K562 (cell line): ENCODE data around the gene FGL2. TPM values are rescaled to one million over a fixed set of nuclear protein-coding genes. Genes with fewer than 3 reads are reported as not detected.

ENCODE experiments used
- ATAC-seq: fragments of 200-7000 bp; cut with Tn5 transposase; 3 replicates; pipeline ENCODE4 v1.9.1; 2020; ENCODE audit warnings: moderate library complexity
- Bru-seq: library from RNA; stranded (reverse); fragments of 400-500 nt; gene quantifications from one replicate; lab custom pipeline; 2021; lab: Mats Ljungman, UMichigan
- BruChase-seq, 2 experiments: library from RNA; stranded (reverse); fragments of 400-500 nt; gene quantifications; one replicate each; lab custom pipeline; 2021; lab: Mats Ljungman, UMichigan
- BruUV-seq: library from RNA; stranded (reverse); fragments of 400-500 nt; replicated peaks from 2 replicates; lab custom pipeline; 2021; lab: Mats Ljungman, UMichigan
- CTCF ChIA-PET: fragments of 300-600 bp; formaldehyde crosslinking; extraction: SDS; loops from one replicate; lab custom pipeline; 2021; ENCODE audit warnings: low intra/inter-chr PET ratio; lab: Yijun Ruan, JAX
- POLR2A ChIA-PET: fragments of 300-600, 350-650 bp; sonication (Branson Sonifier 250); formaldehyde crosslinking; extraction: SDS; loops from one replicate; lab custom pipeline; 2021; ENCODE audit warnings: antibody characterized with exemption, inconsistent platforms; lab: Yijun Ruan, JAX
- DNase-seq, 4 experiments: peaks; one replicate each; pipeline versions ENCODE4 v3.0.0 to v3.0.0-alpha.2; 2011 to 2018; ENCODE audit warnings: low spot score in 3 of 4, mixed read lengths in 3 of 4; ENCODE audit errors: extremely low read depth in 1 of 4
- FAIRE-seq: peaks from 2 replicates; lab custom pipeline; 2011; peaks lifted over from hg19 to GRCh38; lab: Jason Lieb, UNC
- H2AFZ ChIP-seq: 2 replicates; pipeline ENCODE4 v1.6.0; 2011; ENCODE audit warnings: low read depth, low read length, control low read depth, inconsistent platforms
- H3K27ac ChIP-seq: fragments of 200-600 bp; 3 replicates; pipeline ENCODE4 v1.8.0; 2011; ENCODE audit warnings: low read depth, mild to moderate bottlenecking, control low read depth, inconsistent platforms, low read length, moderate library complexity, mixed read lengths; ENCODE audit errors: extremely low read depth
- H3K27me3 ChIP-seq, 2 experiments: fragments of 300-600 bp in 1 of 2; 2 replicates in 1 of 2; 3 replicates in 1 of 2; pipeline versions ENCODE4 v1.6.0 to v1.8.0; 2011; ENCODE audit warnings: inconsistent platforms in 2 of 2, low read length in 2 of 2, mild to moderate bottlenecking in 1 of 2, mixed read lengths in 1 of 2, moderate library complexity in 1 of 2; ENCODE audit not compliant: control insufficient read depth in 2 of 2, insufficient read depth in 2 of 2
- H3K36me3 ChIP-seq: fragments of 300-600 bp; 3 replicates; pipeline ENCODE4 v1.8.0; 2011; ENCODE audit warnings: mild to moderate bottlenecking, low read length, inconsistent platforms; ENCODE audit not compliant: control insufficient read depth, insufficient read depth
- H3K4me1 ChIP-seq, 2 experiments: fragments of 200-600 bp in 1 of 2; replicated peaks in 1 of 2; 2 replicates in 1 of 2; 3 replicates in 1 of 2; pipeline versions ENCODE4 v1.5.1 to v1.8.0; 2011; ENCODE audit warnings: inconsistent platforms in 2 of 2, low read length in 2 of 2, mild to moderate bottlenecking in 1 of 2, mixed read lengths in 1 of 2, moderate library complexity in 1 of 2; ENCODE audit not compliant: control insufficient read depth in 2 of 2, insufficient read depth in 2 of 2
- H3K4me2 ChIP-seq: 2 replicates; pipeline ENCODE4 v1.6.1; 2011; ENCODE audit warnings: low read length, control low read depth, inconsistent platforms, mixed read lengths; ENCODE audit not compliant: insufficient read depth
- H3K4me3 ChIP-seq: fragments of 200-600 bp; sonication (generic), shearing (Covaris generic); 2 replicates; pipeline ENCODE4 v1.5.1; 2016; ENCODE audit warnings: control low read depth, inconsistent platforms
- H3K79me2 ChIP-seq: fragments of 200-600 bp; 3 replicates; pipeline ENCODE4 v1.8.0; 2011; ENCODE audit warnings: low read length, inconsistent platforms; ENCODE audit not compliant: control insufficient read depth, insufficient read depth
- H3K9ac ChIP-seq, 2 experiments: 2 replicates each; pipeline versions ENCODE4 v1.6.0 to v1.6.1; 2011; ENCODE audit warnings: low read depth in 2 of 2, low read length in 2 of 2, control low read depth in 1 of 2, inconsistent platforms in 1 of 2, mild to moderate bottlenecking in 1 of 2, mixed read lengths in 1 of 2; ENCODE audit not compliant: insufficient read depth in 1 of 2
- H3K9me1 ChIP-seq: one replicate; pipeline ENCODE4 v1.6.0; 2011; ENCODE audit warnings: inconsistent platforms, mild to moderate bottlenecking, low read length, moderate library complexity; ENCODE audit not compliant: control insufficient read depth, insufficient read depth
- H3K9me3 ChIP-seq: replicated peaks from 2 replicates; pipeline ENCODE4 v1.5.1; 2011; ENCODE audit warnings: low read depth, low read length, inconsistent platforms; ENCODE audit not compliant: control insufficient read depth, insufficient read depth
- H4K20me1 ChIP-seq: replicated peaks from 2 replicates; pipeline ENCODE4 v1.6.1; 2011; ENCODE audit warnings: low read length, inconsistent platforms, mixed read lengths; ENCODE audit not compliant: control insufficient read depth, insufficient read depth
- BRD9 ChIP-seq: fragments of 450-650 bp; IDR thresholded peaks from 2 replicates; pipeline ENCODE4 v1.6.1; 2018; ENCODE audit warnings: low read depth; ENCODE audit not compliant: partially characterized antibody
- GABPB2 ChIP-seq: fragments of 250-450 bp; sonication (Bioruptor Pico); conservative IDR thresholded peaks from 2 replicates; pipeline ENCODE4 v1.5.1; 2021; ENCODE audit warnings: mild to moderate bottlenecking
- GATAD2A ChIP-seq: fragments of 450-650 bp; IDR thresholded peaks from 2 replicates; pipeline ENCODE4 v1.6.1; 2017
- JUND ChIP-seq, 2 experiments: IDR thresholded peaks; 2 replicates in 1 of 2; 3 replicates in 1 of 2; pipeline ENCODE4 v1.6.1; 2011; ENCODE audit warnings: borderline replicate concordance in 2 of 2, low read depth in 2 of 2, low read length in 2 of 2, improper control_type of control experiment in 1 of 2, missing biosample characterization in 1 of 2, missing genetic modification characterization in 1 of 2, missing genetic modification reagents in 1 of 2
- PHF20 ChIP-seq: fragments of 450-650 bp; IDR thresholded peaks from 2 replicates; pipeline ENCODE4 v1.6.1; 2018; ENCODE audit not compliant: partially characterized antibody
- PML ChIP-seq: IDR thresholded peaks from 2 replicates; pipeline ENCODE4 v1.6.1; 2012; ENCODE audit warnings: low read length, inconsistent platforms
- SP1 ChIP-seq: sonication (generic); formaldehyde crosslinking; IDR thresholded peaks from 2 replicates; pipeline ENCODE4 v1.8.1; 2022; ENCODE audit warnings: mild to moderate bottlenecking, missing genetic modification reagents
- TEAD1 ChIP-seq, 2 experiments: fragments of 450-650 bp in 1 of 2; sonication (generic) in 1 of 2; formaldehyde crosslinking; IDR thresholded peaks; 2 replicates each; pipeline versions ENCODE4 v1.4.0 to v1.8.0; 2020 to 2022; ENCODE audit warnings: mild to moderate bottlenecking in 2 of 2, missing genetic modification reagents in 1 of 2
- ZFP1 ChIP-seq: fragments of 450-650 bp; formaldehyde crosslinking; IDR thresholded peaks from 2 replicates; pipeline ENCODE4 v1.4.0; 2020; ENCODE audit warnings: mild to moderate bottlenecking, mixed read lengths
- ZNF280B ChIP-seq: fragments of 250-450 bp; sonication (Bioruptor Pico); IDR thresholded peaks from 2 replicates; pipeline ENCODE4 v1.5.1; 2021; ENCODE audit warnings: mild to moderate bottlenecking
- WGBS: fragments of 100-300 bp; shearing (Covaris generic); methylation state at CpG from one replicate; pipeline ENCODE4 v1.1.6; 2016; ENCODE audit warnings: low coverage, mixed read lengths; ENCODE audit not compliant: insufficient coverage; ENCODE audit errors: missing lambda C conversion rate; 5-methylcytosine and 5-hydroxymethylcytosine counted together
- in situ Hi-C: fragments of 300-500 bp; cut with MboI; formaldehyde crosslinking; loops from 4 replicates; pipeline ENCODE4 v1.15.0; 2018; ENCODE audit warnings: inconsistent platforms, mixed read lengths
- intact Hi-C: fragments of 100-400 bp; cut with micrococcal nuclease; formaldehyde crosslinking; loops from 2 replicates; pipeline ENCODE4 v1.14.2; 2022
- long read RNA-seq, 3 experiments: library from polyadenylated mRNA in 2 of 3; library from RNA in 1 of 3; unstranded in 2 of 3; stranded (forward) in 1 of 3; transcript quantifications; one replicate each; pipeline ENCODE4 v2.0.0, GENCODE V29; 2019 to 2022
- polyA minus RNA-seq, 3 experiments: library from RNA; depleted of rRNA, polyadenylated mRNA; stranded (reverse); fragments of >200 nt; gene quantifications; 2 replicates each; pipeline ENCODE4 v1.2.3, GENCODE V29; 2011
- polyA plus RNA-seq, 8 experiments: library from polyadenylated mRNA; depleted of rRNA in 4 of 8; stranded (reverse) in 5 of 8; unstranded in 3 of 8; fragments of >200 nt; fragmentation: Nextera tagmentation in 2 of 8; fragmentation: Illumina TruSeq in 1 of 8; extraction: Ambion mirVana in 2 of 8; extraction: Trizol in 1 of 8; gene quantifications; 2 replicates each; pipeline versions ENCODE4 v1.2.1 to v1.2.3, GENCODE V29; 2011 to 2014; ENCODE audit warnings: inconsistent platforms in 1 of 8, missing spikeins in 1 of 8
- total RNA-seq, 7 experiments: library from RNA; depleted of rRNA in 6 of 7; stranded (reverse); fragments of >200 nt in 6 of 7; fragmentation: Illumina TruSeq in 2 of 7; extraction: Trizol in 2 of 7; gene quantifications; 2 replicates each; pipeline versions ENCODE4 v1.2.1 to v1.2.3, GENCODE V29; 2011 to 2021; ENCODE audit warnings: low replicate concordance in 1 of 7

FGL2 gene
- total RNA-seq (2011; cell fraction: chromatin; rRNA removed; ENCODE audit: low replicate concordance), result not detected in 2 replicates
- total RNA-seq (2011; cell fraction: nucleolus; rRNA removed), result not detected in 2 replicates
- not detected in 2 replicates for total RNA-seq (2011; cell fraction: nucleoplasm; rRNA removed)
- total RNA-seq (2014; rRNA removed), result not detected in 2 replicates
- total RNA-seq (2014; rRNA removed; fragmentation: Illumina TruSeq; extraction: Trizol), result not detected in 2 replicates
- total RNA-seq (2015; rRNA removed; fragmentation: Illumina TruSeq; extraction: Trizol), result not detected in 2 replicates
- 0.11 TPM in 1 of 2 replicates, not detected in the other for total RNA-seq (2021)
- polyA plus RNA-seq (2011; rRNA removed), result not detected in 2 replicates
- polyA plus RNA-seq (2011; cell fraction: cytosol; rRNA removed), result not detected in 2 replicates
- not detected in 2 replicates for polyA plus RNA-seq (2011; cell fraction: nucleus; rRNA removed)
- 0.07 TPM in 1 of 2 replicates, not detected in the other for polyA plus RNA-seq (2012)
- polyA plus RNA-seq (2014; fragmentation: Illumina TruSeq; extraction: Trizol), result not detected in 2 replicates
- not detected for polyA plus RNA-seq (2014; fragmentation: Nextera tagmentation; extraction: Ambion mirVana)
- not detected in 2 replicates for polyA plus RNA-seq (2014; rRNA removed)
- not detected in 2 replicates for polyA minus RNA-seq (2011; rRNA and poly(A)+ RNA removed)
- not detected in 2 replicates for polyA minus RNA-seq (2011; cell fraction: cytosol; rRNA and poly(A)+ RNA removed)
- polyA minus RNA-seq (2011; cell fraction: nucleus; rRNA and poly(A)+ RNA removed), result not detected in 2 replicates
- not detected for Bru-seq, nascent RNA
- not detected for BruChase-seq, experiment 1, labeled RNA remaining after a 2-hour chase
- not detected for BruChase-seq, experiment 2, labeled RNA remaining after a 6-hour chase
- long read RNA-seq, experiment 1, result 0 reads
- long read RNA-seq, experiment 2, result 0 reads
- long read RNA-seq, experiment 3, result 0 reads

- Histone ChIP-seq H3K27ac (no peak within 1 kb of the TSS), H3K4me2 (no peak within 1 kb of the TSS), H3K79me2 (no peaks in the 10 kb centered on the region), H3K9ac (no peak within 1 kb of the TSS), H3K4me3 (no peak within 1 kb of the TSS), H3K27me3 (peaks cover 5 to 10% of the 10 kb centered on the region in 2 experiments; a peak in 4 of 5 replicates), H2AFZ (no peak within 1 kb of the TSS), H3K36me3 (no peaks in the 10 kb centered on the region), H3K4me1 (no peaks in the 10 kb centered on the region), H3K9me3 (no peaks in the 10 kb centered on the region), H3K9me1 (no peaks in the 10 kb centered on the region), H4K20me1 (no peaks in the 10 kb centered on the region)
- BruUV-seq, result no TSS peak
- POLR2A ChIA-PET, result interaction anchor here (1.1 kb wide), 1 partner anchor 65 kb away, joined by 5 read pairs; no protein-coding TSS in a partner anchor
- CTCF ChIA-PET, result no interaction called here
- intact Hi-C loops, result no loop called here
- in situ Hi-C loops, result no loop called here
- DNase-seq (no peak), FAIRE-seq (no peak), ATAC-seq (no peak; the same call in 2 of the 3 replicates)
- TF ChIP-seq TEAD1 (CRISPR knock-in tag; IDR thresholded peaks at IDR 0.05) (no peak), JUND (IDR thresholded peaks at IDR 0.05; ENCODE audit: borderline replicate concordance, low read depth, low read length) (no peak), JUND (tag; IDR thresholded peaks at IDR 0.05; ENCODE audit: borderline replicate concordance, low read depth, low read length) (no peak), GATAD2A (no peak), BRD9 (no peak), PML (no peak), SP1 (CRISPR knock-in tag) (no peak), PHF20 (no peak), ZNF280B (CRISPR knock-in tag) (no peak), GABPB2 (no peak), ZFP1 (CRISPR knock-in tag) (no peak)
- WGBS, result 0% methylated on average over 15 of the region's 15 CpGs
Observed at GRCh38 chr7:77199013-77199966, at the start of gene FGL2. Gene FGL2, minus strand, starts transcription at chr7:77199819. Its CDS starts 26 bp downstream, at chr7:77199793.
